Activated CD4-positive, alpha-beta T cell treated with anti-CD3 and anti-CD28 coated beads, Interleukin-2, amount 50 U/mL, for 48 hours (primary cell): ENCODE data around the gene TNIK.
"Not testable (repeated sequence)": the region's sequence is repeated elsewhere in the genome, so short reads cannot be mapped to it uniquely, and the experiment has no call there.

ENCODE experiments used
- DNase-seq, 2 experiments: peaks; one replicate each; pipeline ENCODE4 v3.0.0-alpha.2; 2020

Gene TNIK

GRCh38 chr3:171383206-171384018, 76.8 kb downstream of the TNIK start:
- DNase-seq = no peak

- not testable (repeated sequence) for DNase-seq
Measured at GRCh38 chr3:171382347-171382746, 77.9 kb downstream of the TNIK start.

- no peak for DNase-seq
Measured at GRCh38 chr3:171380711-171381425, 79.3 kb downstream of the TNIK start.

- no peak for DNase-seq
Measured at GRCh38 chr3:171379961-171380483, 80.2 kb downstream of the TNIK start.

GRCh38 chr3:171379281-171379680, 80.9 kb downstream of the TNIK start:
- DNase-seq = no peak

- DNase-seq = no peak
Measured at GRCh38 chr3:171378586-171378985, 81.6 kb downstream of the TNIK start.

- DNase-seq = no peak
Measured at GRCh38 chr3:171377859-171378258, 82.3 kb downstream of the TNIK start.

- DNase-seq = no peak
Measured at GRCh38 chr3:171376596-171376947, 83.6 kb downstream of the TNIK start.

GRCh38 chr3:171375666-171376595, 84.3 kb downstream of the TNIK start:
- DNase-seq = no peak

- DNase-seq = no peak
Measured at GRCh38 chr3:171374661-171375285, 85.4 kb downstream of the TNIK start.

- DNase-seq = no peak
Measured at GRCh38 chr3:171374260-171374659, 85.9 kb downstream of the TNIK start.

- no peak for DNase-seq
Measured at GRCh38 chr3:171373711-171374110, 86.5 kb downstream of the TNIK start.

GRCh38 chr3:171372694-171373093, 87.5 kb downstream of the TNIK start:
- DNase-seq = no peak

- no peak for DNase-seq
Measured at GRCh38 chr3:171371354-171371753, 88.9 kb downstream of the TNIK start.

- no peak for DNase-seq
Measured at GRCh38 chr3:171369156-171369555, 91.0 kb downstream of the TNIK start.

GRCh38 chr3:171366738-171367137, 93.5 kb downstream of the TNIK start:
- DNase-seq = not testable (repeated sequence)

- DNase-seq = no peak
Measured at GRCh38 chr3:171366043-171366442, 94.2 kb downstream of the TNIK start.

- no peak for DNase-seq
Measured at GRCh38 chr3:171365489-171365888, 94.7 kb downstream of the TNIK start.

GRCh38 chr3:171364500-171364899, 95.7 kb downstream of the TNIK start:
- DNase-seq = no peak

- DNase-seq = no peak
Measured at GRCh38 chr3:171363202-171363601, 97.0 kb downstream of the TNIK start.

GRCh38 chr3:171362575-171362974, 97.6 kb downstream of the TNIK start:
- DNase-seq = no peak

- no peak for DNase-seq
Measured at GRCh38 chr3:171358881-171359198, 101.4 kb downstream of the TNIK start.
